ENCODE results near the gene PRKCB. TPM values are rescaled to one million over a fixed set of nuclear protein-coding genes. Genes with fewer than 3 reads are reported as not detected.

PRKCB gene
- polyA plus RNA-seq (2012; ENCODE audit: insufficient read length, low read depth) = not detected

- no peak for TF ChIP-seq SIN3A (IDR thresholded peaks at IDR 0.05; ENCODE audit: borderline replicate concordance, insufficient read depth, low read length)
- TF ChIP-seq TAF1 (IDR thresholded peaks at IDR 0.05; ENCODE audit: borderline replicate concordance, insufficient read depth, low read length) = no peak
- TF ChIP-seq REST (IDR thresholded peaks at IDR 0.05; ENCODE audit: insufficient read depth in 1 of 2, low read depth in 2 of 2, low read length in 2 of 2) = no peak
- TF ChIP-seq FOXP2 (optimal IDR thresholded peaks at IDR 0.05; ENCODE audit: borderline replicate concordance, extremely low read depth, extremely low read length, insufficient read depth) = no peak
- TF ChIP-seq POLR2AphosphoS5 (IDR thresholded peaks at IDR 0.05; ENCODE audit: low read depth, low read length) = no peak
These were observed at the start of gene PRKCB for GRCh38 chr16:23835390-23836077. PRKCB (plus strand) TSS chr16:23835983.

GRCh38 chr16:23786964-23787561 lies 48.7 kb upstream of the PRKCB start:
- no peak for TF ChIP-seq POLR2AphosphoS5 (IDR thresholded peaks at IDR 0.05; ENCODE audit: low read depth, low read length)
- TF ChIP-seq SIN3A (IDR thresholded peaks at IDR 0.05; ENCODE audit: borderline replicate concordance, insufficient read depth, low read length) = no peak
- TF ChIP-seq TAF1 (IDR thresholded peaks at IDR 0.05; ENCODE audit: borderline replicate concordance, insufficient read depth, low read length) = no peak
- no peak for TF ChIP-seq FOXP2 (optimal IDR thresholded peaks at IDR 0.05; ENCODE audit: borderline replicate concordance, extremely low read depth, extremely low read length, insufficient read depth)
- no peak for TF ChIP-seq REST (IDR thresholded peaks at IDR 0.05; ENCODE audit: insufficient read depth in 1 of 2, low read depth in 2 of 2, low read length in 2 of 2)

GRCh38 chr16:23788685-23789084 lies 47.1 kb upstream of the PRKCB start:
- TF ChIP-seq FOXP2 (optimal IDR thresholded peaks at IDR 0.05; ENCODE audit: borderline replicate concordance, extremely low read depth, extremely low read length, insufficient read depth) (no peak), REST (IDR thresholded peaks at IDR 0.05; ENCODE audit: insufficient read depth in 1 of 2, low read depth in 2 of 2, low read length in 2 of 2) (no peak), POLR2AphosphoS5 (IDR thresholded peaks at IDR 0.05; ENCODE audit: low read depth, low read length) (no peak), SIN3A (IDR thresholded peaks at IDR 0.05; ENCODE audit: borderline replicate concordance, insufficient read depth, low read length) (no peak), TAF1 (IDR thresholded peaks at IDR 0.05; ENCODE audit: borderline replicate concordance, insufficient read depth, low read length) (no peak)

GRCh38 chr16:23795378-23795777 lies 40.4 kb upstream of the PRKCB start:
- TF ChIP-seq FOXP2 (optimal IDR thresholded peaks at IDR 0.05; ENCODE audit: borderline replicate concordance, extremely low read depth, extremely low read length, insufficient read depth) (no peak), TAF1 (IDR thresholded peaks at IDR 0.05; ENCODE audit: borderline replicate concordance, insufficient read depth, low read length) (no peak), SIN3A (IDR thresholded peaks at IDR 0.05; ENCODE audit: borderline replicate concordance, insufficient read depth, low read length) (no peak)

- no peak for TF ChIP-seq FOXP2 (optimal IDR thresholded peaks at IDR 0.05; ENCODE audit: borderline replicate concordance, extremely low read depth, extremely low read length, insufficient read depth)
- no peak for TF ChIP-seq SIN3A (IDR thresholded peaks at IDR 0.05; ENCODE audit: borderline replicate concordance, insufficient read depth, low read length)
- TF ChIP-seq TAF1 (IDR thresholded peaks at IDR 0.05; ENCODE audit: borderline replicate concordance, insufficient read depth, low read length) = no peak
- TF ChIP-seq POLR2AphosphoS5 (IDR thresholded peaks at IDR 0.05; ENCODE audit: low read depth, low read length) = no peak
- no peak for TF ChIP-seq REST (IDR thresholded peaks at IDR 0.05; ENCODE audit: insufficient read depth in 1 of 2, low read depth in 2 of 2, low read length in 2 of 2)
These were observed 38.8 kb upstream of the PRKCB start for GRCh38 chr16:23796941-23797340.

Data from PFSK-1 (cell line).